Caco-2 (cell line): Measurements from ENCODE around the gene FBXO10. TPM values are rescaled to one million over a fixed set of nuclear protein-coding genes. Genes with fewer than 3 reads are reported as not detected.

ENCODE experiments used
- BruUV-seq: library from RNA; stranded (reverse); fragments of 400-500 nt; replicated peaks from 2 replicates; lab custom pipeline; 2021; lab: Mats Ljungman, UMichigan
- CTCF ChIA-PET: fragments of 300-600 bp; sonication (Branson Sonifier 250); formaldehyde crosslinking; loops from one replicate; lab custom pipeline; 2022; ENCODE audit warnings: antibody characterized with exemption; lab: Charles Lee
- POLR2A ChIA-PET: fragments of 300-600 bp; sonication (Branson Sonifier 250); formaldehyde crosslinking; loops from one replicate; lab custom pipeline; 2022; ENCODE audit warnings: antibody characterized with exemption; lab: Charles Lee
- DNase-seq, 2 experiments: peaks; one replicate each; pipeline versions ENCODE4 v3.0.0 to v3.0.0-alpha.2; 2020 to 2022
- H3K27me3 ChIP-seq: replicated peaks from 2 replicates; pipeline ENCODE4 v1.6.0; 2011; ENCODE audit warnings: low read length; ENCODE audit not compliant: control insufficient read depth, insufficient read depth
- H3K36me3 ChIP-seq: 2 replicates; pipeline ENCODE4 v1.5.1; 2011; ENCODE audit warnings: low read length; ENCODE audit not compliant: control insufficient read depth, insufficient read depth
- H3K4me1 ChIP-seq: fragments of 250-450 bp; sonication (Bioruptor Pico); 2 replicates; pipeline ENCODE4 v1.5.1; 2020; ENCODE audit warnings: mild to moderate bottlenecking
- H3K4me3 ChIP-seq: 2 replicates; pipeline ENCODE4 v1.5.1; 2011; ENCODE audit warnings: low read depth, mild to moderate bottlenecking, control low read depth, low read length
- H3K9me3 ChIP-seq: fragments of 250-450 bp; sonication (Bioruptor Pico); 2 replicates; pipeline ENCODE4 v1.5.1; 2020; ENCODE audit warnings: mild to moderate bottlenecking, moderate library complexity
- H3K27ac Mint-ChIP-seq: one replicate; pipeline ENCODE4 v1.8.0; 2022; ENCODE audit warnings: mixed read lengths; ENCODE audit not compliant: unreplicated experiment
- H3K27me3 Mint-ChIP-seq: one replicate; pipeline ENCODE4 v1.8.0; 2022; ENCODE audit warnings: mixed read lengths; ENCODE audit not compliant: insufficient read depth, unreplicated experiment
- H3K36me3 Mint-ChIP-seq: one replicate; pipeline ENCODE4 v1.8.0; 2022; ENCODE audit warnings: mild to moderate bottlenecking, mixed read lengths; ENCODE audit not compliant: insufficient read depth, unreplicated experiment
- H3K4me1 Mint-ChIP-seq: one replicate; pipeline ENCODE4 v1.8.0; 2022; ENCODE audit warnings: low read depth, mixed read lengths; ENCODE audit not compliant: unreplicated experiment
- H3K4me3 Mint-ChIP-seq: one replicate; pipeline ENCODE4 v1.8.0; 2022; ENCODE audit warnings: mild to moderate bottlenecking, moderate library complexity, mixed read lengths; ENCODE audit not compliant: unreplicated experiment
- H3K9me3 Mint-ChIP-seq: one replicate; pipeline ENCODE4 v1.8.0; 2022; ENCODE audit warnings: mixed read lengths; ENCODE audit not compliant: unreplicated experiment
- intact Hi-C: fragments of 100-400 bp; cut with micrococcal nuclease; formaldehyde crosslinking; loops from one replicate; pipeline ENCODE4 v1.10.0; 2022; ENCODE audit not compliant: unreplicated experiment
- total RNA-seq: library from RNA; stranded (reverse); gene quantifications from 2 replicates; pipeline ENCODE4 v1.2.3, GENCODE V29; 2022
- TF ChIP-seq, protein P1 (sequence below), 2 experiments: fragments of 200-600 bp in 1 of 2; IDR thresholded peaks; 1 replicate in 1 of 2; 2 replicates in 1 of 2; pipeline versions ENCODE4 v1.5.1 to v1.8.0; 2011 to 2022; ENCODE audit warnings: antibody characterized with exemption in 1 of 2, control low read depth in 1 of 2, inconsistent platforms in 1 of 2, low read depth in 1 of 2, low read length in 1 of 2, mild to moderate bottlenecking in 1 of 2, moderate library complexity in 1 of 2; ENCODE audit not compliant: insufficient read depth in 1 of 2, severe bottlenecking in 1 of 2, unreplicated experiment in 1 of 2

FBXO10 gene
- total RNA-seq, 1 experiment from 2014 or later, result 6.9 TPM

DNA sequence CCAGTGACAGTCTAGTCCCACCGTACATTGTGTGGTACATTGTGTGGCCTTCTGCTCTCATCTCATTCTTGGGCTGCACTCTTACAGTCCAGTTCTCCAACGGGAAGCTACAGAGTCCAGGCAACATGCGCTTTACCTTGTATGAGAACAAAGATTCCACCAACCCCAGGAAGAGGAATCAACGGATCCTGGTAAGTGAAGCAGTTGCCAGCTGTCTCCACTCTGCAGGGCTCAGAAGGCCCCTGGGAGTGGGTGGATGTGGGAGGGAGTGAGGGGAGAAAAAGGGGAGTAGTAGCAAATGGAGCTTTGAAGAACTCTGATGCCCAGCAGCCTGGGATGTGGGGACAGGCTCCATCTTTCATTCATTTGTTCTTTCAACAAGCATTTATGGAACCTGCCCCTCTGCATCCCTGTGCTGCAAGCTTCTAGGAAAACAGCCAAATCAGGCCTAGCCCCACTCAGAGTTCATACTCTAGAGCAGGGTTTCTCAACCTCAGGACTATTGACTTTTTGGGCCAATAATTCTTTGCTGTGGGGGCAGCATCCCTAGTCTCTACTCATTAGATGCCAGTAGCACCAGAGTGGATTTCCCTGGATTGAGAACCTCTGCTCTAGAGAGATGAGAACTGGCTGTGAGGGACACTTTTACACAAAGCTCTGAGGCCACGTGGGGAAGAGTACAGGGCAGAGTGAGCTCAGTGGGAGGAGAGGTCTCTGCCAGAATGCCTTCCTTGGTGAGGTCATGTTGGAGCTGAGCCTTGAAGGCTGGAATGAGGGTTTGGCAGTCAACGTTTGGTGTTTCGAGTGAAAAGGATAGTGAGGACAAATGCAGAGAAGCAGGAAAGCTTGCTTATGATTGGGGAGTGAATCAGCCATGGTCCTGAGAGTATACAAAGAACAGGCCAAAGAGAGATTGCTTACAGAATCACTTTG lies 89.3 kb downstream of the FBXO10 start:
- H3K27me3 Mint-ChIP-seq, result no peaks in the 10 kb centered on the region
- H3K27me3 ChIP-seq, result no peaks in the 10 kb centered on the region
- no peaks in the 10 kb centered on the region for H3K9me3 Mint-ChIP-seq
- no peak for DNase-seq
- peak overlapping the region; percentile 89 for H3K27ac Mint-ChIP-seq
- TF ChIP-seq, protein P1, sequence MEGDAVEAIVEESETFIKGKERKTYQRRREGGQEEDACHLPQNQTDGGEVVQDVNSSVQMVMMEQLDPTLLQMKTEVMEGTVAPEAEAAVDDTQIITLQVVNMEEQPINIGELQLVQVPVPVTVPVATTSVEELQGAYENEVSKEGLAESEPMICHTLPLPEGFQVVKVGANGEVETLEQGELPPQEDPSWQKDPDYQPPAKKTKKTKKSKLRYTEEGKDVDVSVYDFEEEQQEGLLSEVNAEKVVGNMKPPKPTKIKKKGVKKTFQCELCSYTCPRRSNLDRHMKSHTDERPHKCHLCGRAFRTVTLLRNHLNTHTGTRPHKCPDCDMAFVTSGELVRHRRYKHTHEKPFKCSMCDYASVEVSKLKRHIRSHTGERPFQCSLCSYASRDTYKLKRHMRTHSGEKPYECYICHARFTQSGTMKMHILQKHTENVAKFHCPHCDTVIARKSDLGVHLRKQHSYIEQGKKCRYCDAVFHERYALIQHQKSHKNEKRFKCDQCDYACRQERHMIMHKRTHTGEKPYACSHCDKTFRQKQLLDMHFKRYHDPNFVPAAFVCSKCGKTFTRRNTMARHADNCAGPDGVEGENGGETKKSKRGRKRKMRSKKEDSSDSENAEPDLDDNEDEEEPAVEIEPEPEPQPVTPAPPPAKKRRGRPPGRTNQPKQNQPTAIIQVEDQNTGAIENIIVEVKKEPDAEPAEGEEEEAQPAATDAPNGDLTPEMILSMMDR (IDR thresholded peaks at IDR 0.05; ENCODE audit: insufficient read depth in 1 of 2, low read depth in 1 of 2, low read length in 1 of 2, severe bottlenecking in 1 of 2, unreplicated experiment in 1 of 2), result no peak
- peaks cover 32% of the 10 kb centered on the region for H3K36me3 Mint-ChIP-seq
- intact Hi-C loops, result loop anchor here (5.0 to 10.0 kb wide), 2 partner anchors 105 to 218 kb away; partner anchors contain the start of gene TOMM5
- peaks cover 15% of the 10 kb centered on the region for H3K4me1 Mint-ChIP-seq
- H3K9me3 ChIP-seq, result no peaks in the 10 kb centered on the region
- TSS peak; percentile 49 for BruUV-seq
- H3K4me3 ChIP-seq, result peak overlapping the region; percentile 96
- POLR2A ChIA-PET, result interaction anchor here (1.9 kb wide), 1 partner anchor 21 kb away, joined by 24 read pairs; the partner anchor contains the start of gene ZBTB5
- peaks cover 19% of the 10 kb centered on the region for H3K4me1 ChIP-seq
- CTCF ChIA-PET, result no interaction called here
- peak overlapping the region; percentile 93 for H3K4me3 Mint-ChIP-seq
- 0 out of 2 replicates have a peak, but pooled peaks cover 1% of the 10 kb centered on the region for H3K36me3 ChIP-seq

DNA sequence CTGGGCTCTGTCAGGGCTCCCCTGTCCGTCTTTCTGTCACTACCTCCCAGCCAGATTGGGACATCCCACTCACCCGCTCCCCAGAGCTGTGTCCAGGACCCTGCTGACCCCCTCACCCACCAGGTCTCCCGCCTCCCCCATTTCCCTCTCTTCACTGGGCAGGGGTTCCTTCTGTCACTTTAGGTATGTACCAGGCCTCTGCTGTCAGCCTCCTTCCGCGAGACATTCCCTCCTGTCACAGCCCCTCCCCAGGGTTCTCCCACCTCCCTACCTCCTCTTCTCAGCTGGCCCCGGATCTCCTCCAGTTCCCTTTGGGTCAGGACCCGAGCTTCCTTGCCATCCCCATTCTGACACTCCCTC lies 89.9 kb downstream of the FBXO10 start:
- Histone ChIP-seq H3K4me1 (peaks cover 24% of the 10 kb centered on the region), H3K36me3 (0 out of 2 replicates have a peak, but pooled peaks cover 1% of the 10 kb centered on the region), H3K27me3 (no peaks in the 10 kb centered on the region), H3K4me3 (peak overlapping the region; percentile 96), H3K9me3 (no peaks in the 10 kb centered on the region)
- peak overlapping the region; percentile 89 for H3K27ac Mint-ChIP-seq
- H3K27me3 Mint-ChIP-seq, result no peaks in the 10 kb centered on the region
- no peak for DNase-seq
- H3K36me3 Mint-ChIP-seq, result peaks cover 32% of the 10 kb centered on the region
- H3K4me3 Mint-ChIP-seq, result peak overlapping the region; percentile 93
- no peaks in the 10 kb centered on the region for H3K9me3 Mint-ChIP-seq
- no TSS peak for BruUV-seq
- intact Hi-C loops, result loop anchor here (5.0 to 10.0 kb wide), 2 partner anchors 106 to 219 kb away; partner anchors contain the start of gene TOMM5
- ChIA-PET CTCF (no interaction called here), POLR2A (interaction anchor here (1.9 kb wide), 1 partner anchor 20 kb away, joined by 24 read pairs; the partner anchor contains the start of gene ZBTB5)
- TF ChIP-seq, protein P1 (IDR thresholded peaks at IDR 0.05; ENCODE audit: insufficient read depth in 1 of 2, low read depth in 1 of 2, low read length in 1 of 2, severe bottlenecking in 1 of 2, unreplicated experiment in 1 of 2), result no peak
- peaks cover 21% of the 10 kb centered on the region for H3K4me1 Mint-ChIP-seq
